ENCODE data around the gene TPM4. TPM values are rescaled to one million over a fixed set of nuclear protein-coding genes. Genes with fewer than 3 reads are reported as not detected.

The TPM4 gene
- total and polyA plus RNA-seq, 8 donors = 437 to 631 (median 556) TPM

- H3K4me1 ChIP-seq = peaks cover 8 to 61% of the 10 kb centered on the region in 2 donors
- peaks cover 0 to 28% of the 10 kb centered on the region in 2 donors for H3K36me3 ChIP-seq
- no peak for TF ChIP-seq CTCF (IDR thresholded peaks at IDR 0.05)
- H3K9me3 ChIP-seq = no peaks in the 10 kb centered on the region
- peak overlapping the region in 1 of 2 donors; percentile 92 for H3K27ac ChIP-seq
- ATAC-seq (no peak), DNase-seq (no peak)
- peak overlapping the region in 1 of 2 donors; percentile 90 for H3K4me3 ChIP-seq
- intact Hi-C loops (cut with DNase I) = no loop called here
- H3K27me3 ChIP-seq = no peaks in the 10 kb centered on the region
These were observed 36.5 kb downstream of the TPM4 start for GRCh38 chr19:16112778-16113177.

- no peak overlapping the region for H3K27ac ChIP-seq
- H3K4me3 ChIP-seq = no peak overlapping the region
- H3K27me3 ChIP-seq = no peaks in the 10 kb centered on the region
- no peak for ATAC-seq
- H3K4me1 ChIP-seq = peaks cover 10 to 70% of the 10 kb centered on the region in 2 donors
- no peaks in the 10 kb centered on the region for H3K9me3 ChIP-seq
- intact Hi-C loops (cut with DNase I) = no loop called here
- DNase-seq = no peak
- H3K36me3 ChIP-seq = peaks cover 0 to 38% of the 10 kb centered on the region in 2 donors
- no peak for TF ChIP-seq CTCF (IDR thresholded peaks at IDR 0.05)
These were observed 37.4 kb downstream of the TPM4 start for GRCh38 chr19:16113727-16114126.

DNA sequence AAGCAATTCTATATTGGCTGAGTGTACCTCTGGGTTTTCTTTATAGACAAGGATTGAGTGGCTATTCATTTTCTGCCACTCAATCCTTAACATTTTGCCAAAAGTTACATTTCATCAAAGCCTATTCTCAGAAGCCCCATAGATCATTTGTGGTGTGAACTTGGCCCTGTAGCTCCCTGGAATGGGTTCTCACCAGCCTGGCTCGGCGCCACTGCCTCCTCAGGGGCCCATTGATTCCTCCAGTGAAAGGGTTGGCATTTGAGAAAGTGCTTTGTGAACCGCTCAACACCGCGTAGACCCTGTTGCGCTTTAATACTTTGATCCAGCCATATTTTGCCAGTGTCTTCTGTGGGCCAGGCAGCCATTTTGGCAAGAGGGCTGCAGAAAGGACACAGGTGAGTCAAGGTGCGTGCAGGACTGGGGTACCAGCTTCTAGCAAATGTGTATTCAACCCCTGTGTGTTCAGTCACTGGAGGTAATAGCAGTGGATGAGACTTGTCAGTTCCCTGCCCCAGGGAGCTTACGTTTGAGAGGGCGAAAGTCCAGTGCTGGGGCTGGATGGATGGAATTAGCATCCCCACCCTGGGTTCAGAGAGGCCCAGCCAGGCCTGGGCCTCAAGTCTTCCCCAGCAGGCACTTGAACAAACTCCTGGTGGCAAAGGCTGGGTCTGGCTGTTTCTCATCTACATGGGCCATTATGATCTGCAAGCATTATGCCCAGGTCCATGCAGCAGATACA lies 39.2 kb downstream of the TPM4 start:
- TF ChIP-seq CTCF (IDR thresholded peaks at IDR 0.05) = no peak
- Histone ChIP-seq H3K27ac (peak overlapping the region in 1 of 2 donors; percentile 28), H3K4me1 (peaks cover 10 to 87% of the 10 kb centered on the region in 2 donors), H3K9me3 (no peaks in the 10 kb centered on the region), H3K27me3 (no peaks in the 10 kb centered on the region), H3K4me3 (no peak overlapping the region), H3K36me3 (peaks cover 0 to 55% of the 10 kb centered on the region in 2 donors)
- ATAC-seq = no peak
- intact Hi-C loops (cut with DNase I) = no loop called here
- DNase-seq = peak in 1 of 4 donors; percentile 42

DNA sequence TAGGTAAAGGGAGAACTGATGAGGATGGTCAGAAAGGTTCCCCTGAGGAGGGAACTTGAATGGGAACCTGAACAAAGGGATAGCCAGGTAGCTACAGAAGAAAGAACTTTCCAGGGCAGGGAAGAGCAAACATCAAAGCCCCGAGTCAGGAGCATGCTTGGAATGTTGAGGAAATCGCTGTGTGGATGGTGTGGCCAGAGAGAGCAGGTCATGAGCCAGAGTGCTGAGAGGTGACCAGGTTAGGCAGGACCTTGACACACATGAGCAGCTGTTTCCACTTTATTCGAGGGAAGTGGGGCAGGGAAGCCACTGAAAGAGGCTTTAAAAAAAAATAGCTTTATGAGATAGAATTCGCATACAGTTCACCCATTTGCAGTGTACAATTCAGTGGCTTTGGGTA lies 39.8 kb downstream of the TPM4 start:
- H3K4me1 ChIP-seq = peaks cover 10 to 81% of the 10 kb centered on the region in 2 donors
- DNase-seq (no peak), ATAC-seq (no peak)
- H3K27ac ChIP-seq = no peak overlapping the region
- H3K27me3 ChIP-seq = no peaks in the 10 kb centered on the region
- H3K9me3 ChIP-seq = no peaks in the 10 kb centered on the region
- peaks cover 0 to 61% of the 10 kb centered on the region in 2 donors for H3K36me3 ChIP-seq
- intact Hi-C loops (cut with DNase I) = no loop called here
- no peak overlapping the region for H3K4me3 ChIP-seq
- TF ChIP-seq CTCF (IDR thresholded peaks at IDR 0.05) = no peak

GRCh38 chr19:16117594-16118033 lies 41.3 kb downstream of the TPM4 start:
- peak overlapping the region in 1 of 2 donors; percentile 70 for H3K27ac ChIP-seq
- intact Hi-C loops (cut with DNase I) = no loop called here
- no peaks in the 10 kb centered on the region for H3K9me3 ChIP-seq
- no peaks in the 10 kb centered on the region for H3K27me3 ChIP-seq
- H3K4me3 ChIP-seq = no peak overlapping the region
- DNase-seq = no peak
- TF ChIP-seq CTCF (IDR thresholded peaks at IDR 0.05) = no peak
- peaks cover 5 to 75% of the 10 kb centered on the region in 2 donors for H3K4me1 ChIP-seq
- no peak for ATAC-seq
- H3K36me3 ChIP-seq = peaks cover 0 to 77% of the 10 kb centered on the region in 2 donors

Data from left lung (tissue), 10 donors.